GM19238 (cell line): Measurements from ENCODE around the gene GDE1.
"Not testable (repeated sequence)": the region's sequence is repeated elsewhere in the genome, so short reads cannot be mapped to it uniquely, and the experiment has no call there.

ENCODE experiments used
- DNase-seq: peaks from one replicate; pipeline ENCODE4 v3.0.0; 2011; ENCODE audit warnings: low spot score; ENCODE audit not compliant: insufficient read length

GDE1 gene

GRCh38 chr16:19521471-19522396 lies at the start of gene GDE1:
Gene GDE1, minus strand, starts transcription at chr16:19522098. Its CDS starts 134 bp downstream, at chr16:19521964.
- DNase-seq: peak; percentile 78

- no peak for DNase-seq
Observed at GRCh38 chr16:19567560-19567959, 45.7 kb upstream of the GDE1 start.

DNA sequence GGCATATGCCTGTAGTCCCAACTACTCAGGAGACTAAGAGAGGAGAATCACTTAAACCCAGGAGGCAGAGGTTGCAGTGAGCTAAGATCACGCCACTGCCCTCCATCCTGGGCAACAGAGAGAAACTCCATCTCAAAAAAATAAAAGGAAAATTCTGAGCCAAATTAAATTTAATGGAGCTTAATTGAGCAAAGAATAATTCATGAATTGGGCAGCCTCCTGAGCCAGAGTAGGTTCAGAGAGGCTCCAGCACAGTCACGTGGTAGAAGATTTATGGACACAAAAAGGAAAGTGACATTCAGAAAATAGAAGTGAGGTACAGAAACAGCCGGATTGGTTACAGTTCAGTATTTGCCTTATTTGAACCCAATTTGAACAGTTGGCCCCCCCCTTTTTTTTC lies 44.5 kb upstream of the GDE1 start:
- no peak for DNase-seq

DNA sequence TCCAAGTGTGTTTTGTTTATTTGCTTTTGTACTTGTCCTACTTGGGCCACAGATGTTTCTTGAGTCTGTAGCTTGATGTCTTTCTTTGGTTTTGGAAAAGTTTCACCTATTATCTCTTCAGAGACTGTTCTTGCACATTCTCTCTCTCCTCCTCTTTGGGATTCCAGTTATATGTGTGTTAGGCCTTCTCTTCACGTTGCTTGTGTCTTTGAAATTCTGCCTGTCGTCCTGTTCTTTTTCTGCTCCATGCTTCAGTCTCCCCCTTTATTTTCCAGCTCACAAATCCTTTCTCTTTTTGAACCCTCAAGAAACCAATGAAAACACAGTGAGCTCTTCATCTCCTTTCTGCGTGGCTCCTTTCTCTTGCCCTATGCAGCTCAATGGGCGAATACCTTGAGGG lies 41.5 kb upstream of the GDE1 start:
- no peak for DNase-seq

DNA sequence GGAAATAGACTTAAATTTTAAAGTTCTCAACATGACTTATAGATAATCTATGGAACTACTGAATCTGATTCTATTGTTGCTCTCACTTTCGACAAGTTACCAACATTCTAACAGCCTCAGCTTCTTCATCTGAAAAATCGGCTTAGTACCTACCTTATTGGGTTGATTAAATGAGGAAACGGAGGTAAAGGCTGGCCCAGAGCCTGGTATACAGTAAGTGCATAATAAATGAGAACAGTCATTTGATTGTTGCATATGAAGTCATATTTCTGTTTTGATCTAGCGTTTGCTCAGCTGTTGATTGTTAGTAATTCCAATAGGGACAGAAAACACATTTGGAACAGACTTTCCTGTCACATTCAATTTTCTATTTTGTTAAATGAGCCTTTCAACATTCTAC lies 38.2 kb upstream of the GDE1 start:
- no peak for DNase-seq

DNA sequence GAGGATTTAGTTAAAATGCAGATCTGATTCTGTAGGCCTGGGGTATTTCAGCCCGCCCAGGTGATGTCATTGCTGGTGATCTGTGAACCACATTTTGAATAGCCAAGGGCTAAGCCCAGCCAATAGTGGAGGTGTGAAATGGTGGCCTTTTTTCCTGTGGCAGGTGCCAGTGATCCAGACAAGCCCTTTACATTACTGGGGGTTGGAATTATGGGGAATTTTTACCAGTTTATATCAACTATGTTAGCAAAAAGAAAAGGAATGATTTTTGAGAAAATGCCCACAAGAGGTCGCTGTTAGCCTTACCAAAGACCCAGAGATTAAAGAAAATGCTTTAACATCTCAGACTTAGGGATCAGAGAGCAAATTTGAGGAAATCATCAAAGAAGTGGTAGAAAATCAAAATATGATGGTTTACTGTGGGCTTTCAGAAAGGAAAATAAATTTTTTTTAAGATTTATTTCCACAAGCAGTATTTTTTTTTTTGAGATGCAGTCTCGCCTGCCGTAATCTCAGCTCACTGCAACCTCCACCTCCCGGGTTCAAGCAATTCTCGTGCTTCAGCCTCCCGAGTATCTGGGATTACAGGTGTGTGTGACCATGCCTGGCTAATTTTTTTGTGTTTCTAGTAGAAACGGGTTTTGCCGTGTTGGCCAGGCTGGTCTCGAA lies 37.5 kb upstream of the GDE1 start:
- DNase-seq: no peak

GRCh38 chr16:19555938-19556771 lies 34.3 kb upstream of the GDE1 start:
- DNase-seq: no peak

DNA sequence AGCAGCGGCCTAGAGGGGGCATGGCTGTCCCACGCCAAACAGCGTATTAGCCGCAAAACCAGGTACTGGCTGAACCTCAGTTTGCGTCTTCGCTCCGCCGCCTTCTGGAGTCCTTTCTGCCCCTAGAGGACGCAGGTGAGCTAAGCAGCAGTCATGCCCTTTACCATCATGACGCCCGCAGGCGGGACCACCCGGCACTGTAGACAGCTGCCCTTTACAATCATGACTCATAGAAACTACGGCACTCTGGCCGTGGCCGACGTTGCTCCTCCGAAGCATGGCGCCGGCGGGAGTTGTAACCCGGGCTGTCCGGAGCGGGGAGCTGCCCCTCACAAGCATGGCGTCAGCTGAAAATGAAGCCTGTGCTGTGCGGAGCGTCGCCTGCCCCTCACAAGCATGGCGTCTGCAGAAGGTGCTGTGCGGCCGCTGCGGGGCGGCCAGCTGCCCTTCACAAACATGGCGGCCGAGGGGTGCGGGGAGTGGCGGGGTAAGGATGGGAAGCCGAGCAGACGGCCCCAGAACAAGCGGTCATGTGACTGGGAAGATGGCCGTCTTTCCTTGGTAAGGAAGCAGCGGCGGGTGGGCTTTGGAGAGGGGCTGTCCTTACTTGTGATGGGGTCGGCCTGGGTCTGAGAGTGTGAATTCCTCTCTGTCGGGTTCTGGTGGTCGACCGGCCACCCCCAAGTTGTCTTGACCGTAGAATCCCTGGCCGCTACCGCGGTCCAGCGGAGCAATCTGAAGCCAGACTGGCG lies 33.5 kb upstream of the GDE1 start, which contains the start of gene VPS35L:
TSS of gene VPS35L (plus strand) at position 518 of the 752 bp plus-strand sequence. CDS start at position 545, 27 bp downstream.
- peak; percentile 80 for DNase-seq

DNA sequence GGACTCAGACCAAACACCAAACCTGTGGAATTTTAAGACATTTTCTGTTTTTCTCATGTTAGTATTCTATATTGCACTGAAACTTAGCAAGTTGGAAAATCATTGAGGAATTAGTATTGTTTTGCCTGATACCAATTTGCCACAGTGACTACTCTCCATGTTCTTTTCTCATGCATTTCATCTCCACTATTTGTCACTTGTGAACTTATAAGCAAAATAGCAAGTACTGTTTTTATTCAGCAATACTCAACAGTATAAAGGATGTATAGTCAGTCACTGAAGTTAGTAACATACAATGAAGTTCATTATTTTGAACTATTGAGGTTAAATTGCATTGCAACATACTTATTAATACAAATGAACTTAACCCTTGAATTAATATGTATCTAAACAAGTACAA lies 27.8 kb upstream of the GDE1 start:
- DNase-seq: no peak

GRCh38 chr16:19548144-19548543 lies 26.2 kb upstream of the GDE1 start:
- DNase-seq: no peak

DNA sequence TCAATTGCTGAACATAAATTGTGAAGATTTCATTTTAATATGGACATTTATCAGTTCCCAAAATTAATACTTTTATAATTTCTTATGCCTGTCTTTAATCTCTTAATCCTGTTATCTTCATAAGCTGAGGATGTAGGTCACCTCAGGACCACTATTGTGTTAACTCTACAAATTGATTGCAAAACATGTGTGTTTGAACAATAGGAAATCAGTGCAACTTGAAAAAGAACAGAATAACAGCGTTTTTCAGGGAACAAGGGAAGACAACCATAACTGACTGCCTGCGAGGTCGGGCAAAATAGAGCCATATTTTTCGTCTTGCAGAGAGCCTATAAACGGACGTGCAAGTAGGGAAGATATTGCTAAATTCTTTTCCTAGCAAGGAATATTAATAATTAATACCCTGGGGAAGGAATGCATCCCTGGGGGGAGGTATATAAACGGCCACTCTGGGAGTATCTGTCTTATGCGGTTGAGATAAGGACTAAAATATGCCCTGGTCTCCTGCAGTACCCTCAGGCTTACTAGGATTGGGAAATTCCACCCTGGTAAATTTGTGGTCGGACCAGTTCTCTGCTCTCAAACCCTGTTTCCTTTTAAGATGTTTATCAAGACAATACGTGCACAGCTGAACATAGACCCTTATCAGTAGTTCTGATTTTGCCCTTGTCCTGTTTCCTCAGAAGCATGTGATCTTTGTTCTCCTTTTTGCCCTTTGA lies 21.5 kb upstream of the GDE1 start:
- not testable (repeated sequence) for DNase-seq

GRCh38 chr16:19542138-19542821 lies 20.4 kb upstream of the GDE1 start:
- DNase-seq: no peak

DNA sequence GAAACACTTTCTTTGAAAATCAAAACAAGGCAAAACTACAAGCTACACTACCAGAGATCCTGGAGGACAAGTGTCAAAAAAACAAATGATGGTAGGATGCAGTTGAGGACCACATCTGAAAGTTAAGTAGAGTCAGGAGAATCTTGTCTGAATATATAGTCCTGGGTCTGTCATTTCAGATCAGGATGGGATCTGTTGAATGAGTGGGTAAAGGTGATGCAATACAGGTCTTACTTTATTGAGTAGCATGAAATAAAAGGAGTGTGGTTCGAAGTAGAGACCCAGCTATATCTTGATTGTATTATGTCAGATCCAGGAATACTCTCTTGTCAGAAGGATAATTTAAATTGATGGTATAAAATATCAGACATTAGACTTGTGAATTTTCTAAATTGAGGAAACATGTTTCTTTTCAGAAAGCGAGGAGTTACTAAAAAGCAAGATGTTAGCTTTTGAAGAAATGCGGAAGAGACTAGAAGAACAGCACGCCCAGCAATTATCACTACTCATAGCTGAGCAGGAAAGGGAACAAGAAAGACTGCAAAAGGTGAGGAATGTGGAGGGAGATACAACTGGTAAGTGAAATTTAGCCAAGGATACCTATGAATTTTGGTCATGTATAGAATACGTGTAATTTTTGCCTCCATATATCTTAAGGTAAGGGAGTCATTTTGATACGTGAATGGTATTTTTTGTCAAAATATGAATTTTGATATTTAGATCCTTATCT lies 18.5 kb upstream of the GDE1 start:
- no peak for DNase-seq

- no peak for DNase-seq
Observed at GRCh38 chr16:19532601-19533000, 10.7 kb upstream of the GDE1 start.

DNA sequence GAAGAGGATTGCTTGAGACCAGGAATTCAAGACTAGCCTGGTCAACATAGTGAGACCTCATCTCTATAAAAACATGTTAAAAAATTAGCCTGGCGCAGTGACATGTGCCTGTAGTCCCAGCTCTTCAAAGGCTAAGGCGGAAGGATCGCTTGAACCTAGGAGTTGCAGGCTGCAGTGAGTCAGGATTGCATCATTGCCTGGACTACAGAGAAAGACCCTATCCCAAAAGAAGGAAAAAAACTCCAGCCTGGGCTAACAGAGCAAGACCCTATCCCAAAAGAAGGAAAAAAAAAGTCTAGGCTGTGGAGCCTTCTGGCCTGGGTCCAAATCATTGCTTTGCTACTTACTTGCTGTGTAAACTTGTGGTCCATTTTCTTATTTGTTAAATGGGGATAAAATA lies 6.8 kb upstream of the GDE1 start:
- DNase-seq: no peak

- no peak for DNase-seq
Observed at GRCh38 chr16:19527161-19527560, 5.3 kb upstream of the GDE1 start.

DNA sequence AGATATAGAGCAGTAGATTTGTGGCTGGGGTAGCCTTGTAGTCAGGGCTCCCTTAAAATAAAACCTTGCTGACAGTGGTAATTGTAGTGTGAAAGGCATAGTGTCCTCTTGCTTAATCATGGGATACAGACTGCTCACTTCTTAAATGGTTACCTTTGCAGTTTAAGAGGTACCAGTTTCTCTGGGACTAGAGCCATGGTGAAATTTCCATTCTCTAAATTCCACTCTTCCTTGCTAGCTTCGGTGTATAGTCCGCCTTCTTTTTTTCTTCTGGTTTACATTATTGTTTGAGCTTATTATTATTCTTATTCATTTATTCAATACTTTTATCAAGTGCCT lies 3.5 kb upstream of the GDE1 start:
- no peak for DNase-seq

GRCh38 chr16:19524616-19525384 lies 2.9 kb upstream of the GDE1 start:
- DNase-seq: no peak

DNA sequence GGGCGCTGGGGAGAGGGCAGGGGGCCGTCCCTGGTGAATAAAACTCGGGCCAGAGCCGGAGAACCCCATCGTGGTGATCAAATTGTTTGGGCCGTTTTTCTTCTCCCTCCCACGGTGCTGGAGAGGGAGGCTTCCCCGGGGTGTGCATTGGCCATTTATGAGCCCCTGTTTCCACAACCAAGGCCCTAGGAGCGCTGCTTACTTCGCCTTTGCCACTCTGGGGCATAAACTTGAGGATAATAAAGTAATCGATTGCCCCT lies 2.4 kb upstream of the GDE1 start:
- no peak for DNase-seq
